ENCODE measurements around the gene USP21. TPM values are rescaled to one million over a fixed set of nuclear protein-coding genes. Genes with fewer than 3 reads are reported as not detected.
A peak's percentile ranks its signal among the peaks of the same experiment; 100 is the strongest.

Gene USP21
- total and polyA plus RNA-seq, 2 of the 8 experiments (the other 6 are each of a cell fraction or from before 2014, with no cell fraction given), result 23.9 to 36.3 TPM

DNA sequence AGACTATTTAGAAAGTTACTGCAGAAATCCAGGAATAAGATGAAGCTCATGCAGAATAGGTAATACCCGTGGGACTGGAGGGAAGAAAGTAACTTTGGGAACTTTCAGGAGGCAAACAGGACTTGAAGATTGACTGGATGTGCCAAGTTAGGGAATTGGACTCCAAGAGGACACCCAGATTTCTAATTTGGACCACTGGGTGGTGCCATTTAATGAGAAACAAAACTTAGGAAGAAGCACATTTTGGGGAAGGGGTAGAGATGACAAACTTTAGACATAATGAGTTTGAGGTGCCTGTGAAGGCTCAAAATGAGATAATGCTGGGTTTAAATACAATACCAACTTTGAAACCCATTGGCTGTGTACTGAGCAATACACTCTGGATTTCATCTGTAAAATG lies 21.3 kb downstream of the USP21 start:
- Histone ChIP-seq H3K27me3 (replicated peaks in 1 of 4; ENCODE audit: control insufficient read depth in 3 of 4, extremely low read depth in 1 of 4, insufficient read depth in 3 of 4, low read length in 3 of 4) (no peaks in the 10 kb centered on the region), H3K4me2 (ENCODE audit: insufficient read depth in 1 of 2, low read depth in 2 of 2, low read length in 2 of 2) (no peak overlapping the region), H2AK5ac (ENCODE audit: low read depth, low read length) (no peak overlapping the region), H2AFZ (ENCODE audit: low read length) (no peak overlapping the region), H3K79me1 (ENCODE audit: low read depth, low read length) (peaks cover 4% of the 10 kb centered on the region), H3K18ac (ENCODE audit: extremely low read depth, low read length) (no peak overlapping the region), H2BK120ac (replicated peaks; ENCODE audit: low read depth, low read length) (no peak overlapping the region), H4K8ac (ENCODE audit: extremely low read depth, insufficient read depth, low read length) (no peak overlapping the region), H2BK20ac (ENCODE audit: low read length) (no peak overlapping the region), H3K36me3 (ENCODE audit: control insufficient read depth in 2 of 4, insufficient read depth in 4 of 4, low read length in 3 of 4) (peaks cover 0 to 2% (median 0%) of the 10 kb centered on the region in 4 experiments; a peak in 1 of 8 replicates), H3K79me2 (ENCODE audit: control insufficient read depth in 1 of 2, insufficient read depth in 2 of 2, low read length in 2 of 2) (peaks cover 0 to 4% of the 10 kb centered on the region in 2 experiments; a peak in 1 of 4 replicates), H3K4ac (replicated peaks; ENCODE audit: insufficient read length, low read depth, low read length) (no peak overlapping the region), H3K23me2 (ENCODE audit: low read depth, low read length) (peaks cover 2% of the 10 kb centered on the region; the same call in 1 of the 2 replicates), H3K27ac (ENCODE audit: low read depth, low read length) (no peak overlapping the region), H3K9ac (replicated peaks in 1 of 4; ENCODE audit: extremely low read depth in 1 of 4, low read depth in 3 of 4, low read length in 3 of 4) (no peak overlapping the region), H4K91ac (replicated peaks; ENCODE audit: insufficient read length, low read length) (no peak overlapping the region), H3K56ac (replicated peaks; ENCODE audit: insufficient read length, low read depth, low read length) (no peak overlapping the region), H3K4me3 (ENCODE audit: extremely low read depth in 1 of 4, insufficient read depth in 2 of 4, low read depth in 3 of 4, low read length in 4 of 4) (no peak overlapping the region), H3K4me1 (replicated peaks in 1 of 4; ENCODE audit: control insufficient read depth in 3 of 4, insufficient read depth in 4 of 4, low read length in 3 of 4) (peaks cover 0 to 13% (median under 1%) of the 10 kb centered on the region in 4 experiments; a peak in 3 of 7 replicates), H4K20me1 (replicated peaks in 1 of 2; ENCODE audit: control insufficient read depth in 1 of 2, insufficient read depth in 2 of 2, low read length in 2 of 2) (peaks cover 0 to 4% of the 10 kb centered on the region in 2 experiments), H2BK12ac (ENCODE audit: low read depth, low read length) (no peak overlapping the region), H3K14ac (ENCODE audit: insufficient read length) (no peak overlapping the region), H2BK5ac (ENCODE audit: low read depth, low read length) (no peak overlapping the region), H3K9me3 (ENCODE audit: insufficient read depth in 2 of 2, low read depth in 1 of 2, low read length in 1 of 2) (no peaks in the 10 kb centered on the region), H4K5ac (ENCODE audit: insufficient read length, low read depth, low read length) (no peak overlapping the region), H3K23ac (ENCODE audit: insufficient read length) (no peak overlapping the region), H2BK15ac (ENCODE audit: low read length) (no peak overlapping the region)
- 83% methylated on average over 1 of the region's 1 CpG; no CpG with 5 or more reads in 1 of the 2 experiments for WGBS, 2 experiments (ENCODE audit: extremely low coverage in 1 of 2, insufficient coverage in 1 of 2, insufficient read length in 1 of 2, insufficient replicate concordance in 2 of 2, low coverage in 1 of 2, low lambda C conversion rate in 2 of 2, missing lambda C conversion rate in 1 of 2)
- ChIA-PET CTCF (ENCODE audit: partially characterized antibody) (interaction anchor here (0.9 to 5.5 kb wide), 10 partner anchors 10 to 259 kb away, joined by 3 to 37 read pairs (median 4); partner anchors contain the start of genes CFAP126 and PPOX), POLR2A (ENCODE audit: partially characterized antibody) (interaction anchor here (1.6 kb wide), 1 partner anchor 20 kb away, joined by 5 read pairs; no protein-coding TSS in a partner anchor)
- FAIRE-seq, result no peak
- no peak for DNase-seq (ENCODE audit: low read depth in 1 of 2, low spot score in 2 of 2)
- TF ChIP-seq, protein P1, sequence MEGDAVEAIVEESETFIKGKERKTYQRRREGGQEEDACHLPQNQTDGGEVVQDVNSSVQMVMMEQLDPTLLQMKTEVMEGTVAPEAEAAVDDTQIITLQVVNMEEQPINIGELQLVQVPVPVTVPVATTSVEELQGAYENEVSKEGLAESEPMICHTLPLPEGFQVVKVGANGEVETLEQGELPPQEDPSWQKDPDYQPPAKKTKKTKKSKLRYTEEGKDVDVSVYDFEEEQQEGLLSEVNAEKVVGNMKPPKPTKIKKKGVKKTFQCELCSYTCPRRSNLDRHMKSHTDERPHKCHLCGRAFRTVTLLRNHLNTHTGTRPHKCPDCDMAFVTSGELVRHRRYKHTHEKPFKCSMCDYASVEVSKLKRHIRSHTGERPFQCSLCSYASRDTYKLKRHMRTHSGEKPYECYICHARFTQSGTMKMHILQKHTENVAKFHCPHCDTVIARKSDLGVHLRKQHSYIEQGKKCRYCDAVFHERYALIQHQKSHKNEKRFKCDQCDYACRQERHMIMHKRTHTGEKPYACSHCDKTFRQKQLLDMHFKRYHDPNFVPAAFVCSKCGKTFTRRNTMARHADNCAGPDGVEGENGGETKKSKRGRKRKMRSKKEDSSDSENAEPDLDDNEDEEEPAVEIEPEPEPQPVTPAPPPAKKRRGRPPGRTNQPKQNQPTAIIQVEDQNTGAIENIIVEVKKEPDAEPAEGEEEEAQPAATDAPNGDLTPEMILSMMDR (IDR thresholded peaks at IDR 0.05; ENCODE audit: control extremely low read depth in 1 of 3, insufficient read depth in 1 of 3, low read depth in 1 of 3, low read length in 3 of 3), result peak in 2 of 3 experiments; percentile 36 to 46; a peak in 3 of 4 replicates
